Nephron (organoid): ENCODE measurements around the gene SNRPD3.

Source experiments
- H3K27ac Mint-ChIP-seq, 3 experiments: 2 replicates each; pipeline ENCODE4 v1.8.0; 2020; ENCODE audit warnings: mixed read lengths in 3 of 3, mild to moderate bottlenecking in 2 of 3, moderate library complexity in 1 of 3
- H3K27me3 Mint-ChIP-seq: 2 replicates; pipeline ENCODE4 v1.8.0; 2021; ENCODE audit warnings: low read depth, mild to moderate bottlenecking, moderate library complexity, mixed read lengths
- H3K36me3 Mint-ChIP-seq: 2 replicates; pipeline ENCODE4 v1.8.0; 2020; ENCODE audit warnings: low read depth, mixed read lengths
- H3K4me1 Mint-ChIP-seq: 2 replicates; pipeline ENCODE4 v1.8.0; 2020; ENCODE audit warnings: mixed read lengths
- H3K4me3 Mint-ChIP-seq, 3 experiments: 2 replicates each; pipeline ENCODE4 v1.8.0; 2020; ENCODE audit warnings: mild to moderate bottlenecking in 3 of 3, mixed read lengths in 3 of 3, moderate library complexity in 2 of 3
- H3K9me3 Mint-ChIP-seq: 2 replicates; pipeline ENCODE4 v1.8.0; 2020; ENCODE audit warnings: mixed read lengths
- CTCF ChIP-seq, 3 experiments: fragments of 200-600 bp; sonication (generic); IDR thresholded peaks; one replicate each; pipeline ENCODE4 v1.5.0; 2021; ENCODE audit warnings: antibody characterized with exemption in 3 of 3; ENCODE audit not compliant: unreplicated experiment in 3 of 3

The SNRPD3 gene

GRCh38 chr22:24518228-24518627, 37.6 kb upstream of the SNRPD3 start:
- no peak for TF ChIP-seq CTCF (IDR thresholded peaks at IDR 0.05; ENCODE audit: unreplicated experiment in 3 of 3)
- H3K27ac Mint-ChIP-seq, result peak overlapping the region in 1 of 3 experiments; percentile 52

GRCh38 chr22:24518771-24519485, 36.9 kb upstream of the SNRPD3 start:
- peaks cover 25% of the 10 kb centered on the region for H3K4me1 Mint-ChIP-seq
- TF ChIP-seq CTCF (IDR thresholded peaks at IDR 0.05; ENCODE audit: unreplicated experiment in 3 of 3), result no peak
- no peak overlapping the region for H3K27ac Mint-ChIP-seq
- peaks cover 7% of the 10 kb centered on the region for H3K27me3 Mint-ChIP-seq
- H3K36me3 Mint-ChIP-seq, result no peaks in the 10 kb centered on the region
- H3K4me3 Mint-ChIP-seq, result no peak overlapping the region
- no peaks in the 10 kb centered on the region for H3K9me3 Mint-ChIP-seq

More at GRCh38 chr22:24518228-24518627, 37.6 kb upstream of the SNRPD3 start:
- H3K27me3 Mint-ChIP-seq, result peaks cover 14% of the 10 kb centered on the region
- peaks cover 32% of the 10 kb centered on the region for H3K4me1 Mint-ChIP-seq
- H3K4me3 Mint-ChIP-seq, result no peak overlapping the region
- no peaks in the 10 kb centered on the region for H3K9me3 Mint-ChIP-seq
- no peaks in the 10 kb centered on the region for H3K36me3 Mint-ChIP-seq

DNA sequence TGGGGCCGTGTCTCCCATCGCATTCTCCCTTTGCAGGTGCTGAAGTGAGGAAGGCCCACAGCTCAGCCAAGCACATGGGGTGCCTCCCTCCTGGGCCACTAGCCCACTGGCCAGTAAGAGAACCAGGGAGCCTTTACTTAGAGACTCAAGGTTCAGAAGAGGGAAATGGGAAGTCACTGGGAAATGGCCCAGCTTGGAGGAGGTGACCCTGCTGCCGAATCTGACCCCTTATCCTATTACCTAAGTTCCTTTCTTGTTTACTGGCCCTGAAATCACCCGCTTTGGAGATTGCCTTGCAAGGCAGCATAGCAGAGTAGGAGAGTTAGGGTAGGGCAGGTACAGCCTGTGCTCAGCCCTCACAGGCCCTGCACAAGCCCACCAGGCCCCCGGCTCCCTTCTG, 36.3 kb upstream of the SNRPD3 start:
- no peaks in the 10 kb centered on the region for H3K36me3 Mint-ChIP-seq
- H3K27me3 Mint-ChIP-seq, result peaks cover 10% of the 10 kb centered on the region
- no peak overlapping the region for H3K4me3 Mint-ChIP-seq
- TF ChIP-seq CTCF (IDR thresholded peaks at IDR 0.05; ENCODE audit: unreplicated experiment in 3 of 3), result no peak
- no peak overlapping the region for H3K27ac Mint-ChIP-seq
- H3K4me1 Mint-ChIP-seq, result peaks cover 19% of the 10 kb centered on the region
- H3K9me3 Mint-ChIP-seq, result no peaks in the 10 kb centered on the region

DNA sequence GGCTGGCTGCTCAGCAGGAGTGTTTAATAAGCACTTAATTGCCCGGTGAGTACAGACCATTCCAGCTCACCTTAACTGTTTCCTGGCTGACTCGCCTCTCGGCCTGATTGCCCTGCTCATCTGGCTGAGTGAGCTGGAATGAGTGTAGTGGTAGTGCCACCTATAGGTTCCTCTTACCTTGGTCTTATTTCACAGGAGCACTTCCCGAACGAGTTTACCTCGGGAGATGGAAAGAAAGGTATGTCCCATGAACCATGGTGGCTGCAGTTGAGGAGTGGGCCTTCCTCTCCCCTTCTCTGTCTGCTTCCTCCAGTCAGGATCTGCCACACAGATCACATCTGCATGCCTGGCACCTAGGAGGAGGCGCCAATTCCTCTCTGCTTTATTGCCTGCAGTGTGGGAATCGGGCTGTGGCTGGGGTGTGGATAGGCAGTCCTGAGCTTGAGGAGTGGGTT, 34.0 kb upstream of the SNRPD3 start:
- Mint-ChIP-seq H3K27ac (no peak overlapping the region), H3K4me3 (no peak overlapping the region), H3K4me1 (peaks cover 6% of the 10 kb centered on the region), H3K27me3 (peaks cover 10% of the 10 kb centered on the region), H3K36me3 (no peaks in the 10 kb centered on the region), H3K9me3 (no peaks in the 10 kb centered on the region)
- peak; percentile 46 to 60 (median 52) for TF ChIP-seq CTCF (IDR thresholded peaks at IDR 0.05; ENCODE audit: unreplicated experiment in 3 of 3)

- H3K4me1 Mint-ChIP-seq, result no peaks in the 10 kb centered on the region
- no peaks in the 10 kb centered on the region for H3K9me3 Mint-ChIP-seq
- H3K4me3 Mint-ChIP-seq, result no peak overlapping the region
- H3K36me3 Mint-ChIP-seq, result no peaks in the 10 kb centered on the region
- peaks cover 10% of the 10 kb centered on the region for H3K27me3 Mint-ChIP-seq
- no peak for TF ChIP-seq CTCF (IDR thresholded peaks at IDR 0.05; ENCODE audit: unreplicated experiment in 3 of 3)
- no peak overlapping the region for H3K27ac Mint-ChIP-seq
Measured at GRCh38 chr22:24523873-24524272, 31.9 kb upstream of the SNRPD3 start.
